WTC11 (cell line): ENCODE results near the gene CAND2. TPM values are rescaled to one million over a fixed set of nuclear protein-coding genes. Genes with fewer than 3 reads are reported as not detected.

Experiments used
- ATAC-seq: fragments of 200-7000 bp; cut with Tn5 transposase; 2 replicates; pipeline ENCODE4 v1.10.0; 2021; ENCODE audit warnings: mild to moderate bottlenecking, moderate library complexity
- CTCF ChIA-PET: fragments of 300-600 bp; sonication (Branson Sonifier 250); formaldehyde crosslinking; loops from one replicate; lab custom pipeline; 2021; ENCODE audit warnings: antibody characterized with exemption; lab: Charles Lee
- POLR2A ChIA-PET: fragments of 350-600 bp; sonication (Branson Sonifier 250); formaldehyde crosslinking; loops from one replicate; lab custom pipeline; 2021; ENCODE audit warnings: antibody characterized with exemption; lab: Charles Lee
- DNase-seq: peaks from one replicate; pipeline ENCODE4 v3.0.0; 2021; ENCODE audit warnings: low spot score
- H3K27ac Mint-ChIP-seq: 2 replicates; pipeline ENCODE4 v1.8.0; 2021; ENCODE audit warnings: mixed read lengths
- H3K27me3 Mint-ChIP-seq: 2 replicates; pipeline ENCODE4 v1.8.0; 2021; ENCODE audit warnings: low read depth, mild to moderate bottlenecking, moderate library complexity, mixed read lengths
- H3K36me3 Mint-ChIP-seq: 2 replicates; pipeline ENCODE4 v1.8.0; 2021; ENCODE audit warnings: mixed read lengths
- H3K4me1 Mint-ChIP-seq: 2 replicates; pipeline ENCODE4 v1.8.0; 2022; ENCODE audit warnings: mixed read lengths
- H3K4me3 Mint-ChIP-seq: 2 replicates; pipeline ENCODE4 v1.8.0; 2021; ENCODE audit warnings: mild to moderate bottlenecking, moderate library complexity, mixed read lengths
- H3K9me3 Mint-ChIP-seq: 2 replicates; pipeline ENCODE4 v1.8.0; 2021; ENCODE audit warnings: mixed read lengths
- AFF4 ChIP-seq: sonication (generic); formaldehyde crosslinking; IDR thresholded peaks from 2 replicates; pipeline ENCODE4 v1.8.1; 2023; ENCODE audit warnings: mild to moderate bottlenecking, missing genetic modification reagents, borderline replicate concordance
- ATF2 ChIP-seq: sonication (generic); formaldehyde crosslinking; IDR thresholded peaks from 2 replicates; pipeline ENCODE4 v1.8.1; 2022; ENCODE audit warnings: low read depth, missing genetic modification reagents, borderline replicate concordance
- CTCF ChIP-seq: fragments of 200-600 bp; IDR thresholded peaks from 2 replicates; pipeline ENCODE4 v1.8.0; 2022; ENCODE audit warnings: antibody characterized with exemption
- EMX1 ChIP-seq: fragments of 250-450 bp; sonication (Bioruptor Pico); IDR thresholded peaks from 2 replicates; pipeline ENCODE4 v1.8.0; 2021; ENCODE audit warnings: mild to moderate bottlenecking
- GRHL2 ChIP-seq: fragments of 250-450 bp; sonication (Bioruptor Pico); IDR thresholded peaks from 2 replicates; pipeline ENCODE4 v1.8.0; 2022; ENCODE audit warnings: mild to moderate bottlenecking, moderate library complexity; ENCODE audit not compliant: insufficient replicate concordance, severe bottlenecking
- IRF1 ChIP-seq: sonication (generic); formaldehyde crosslinking; IDR thresholded peaks from 2 replicates; pipeline ENCODE4 v1.8.0; 2023; ENCODE audit warnings: missing genetic modification reagents
- NFATC4 ChIP-seq: fragments of 250-450 bp; sonication (Bioruptor Pico); IDR thresholded peaks from 2 replicates; pipeline ENCODE4 v1.9.0; 2021; ENCODE audit warnings: mild to moderate bottlenecking
- NR1H2 ChIP-seq: sonication (generic); formaldehyde crosslinking; IDR thresholded peaks from 2 replicates; pipeline ENCODE4 v1.9.0; 2021; ENCODE audit warnings: mild to moderate bottlenecking, moderate library complexity, missing genetic modification reagents
- NR2C2 ChIP-seq: sonication (generic); formaldehyde crosslinking; IDR thresholded peaks from 2 replicates; pipeline ENCODE4 v1.8.0; 2022; ENCODE audit warnings: mild to moderate bottlenecking, missing genetic modification reagents
- NR3C1 ChIP-seq: sonication (generic); formaldehyde crosslinking; conservative IDR thresholded peaks from 2 replicates; pipeline ENCODE4 v1.8.1; 2023; ENCODE audit warnings: low read depth, mild to moderate bottlenecking, missing genetic modification reagents
- PRRX2 ChIP-seq: fragments of 250-450 bp; sonication (Bioruptor Pico); IDR thresholded peaks from 2 replicates; pipeline ENCODE4 v1.8.0; 2021; ENCODE audit warnings: mild to moderate bottlenecking
- RELA ChIP-seq: sonication (generic); formaldehyde crosslinking; IDR thresholded peaks from 2 replicates; pipeline ENCODE4 v1.8.1; 2022; ENCODE audit warnings: missing genetic modification reagents, mild to moderate bottlenecking, borderline replicate concordance
- STAT6 ChIP-seq: sonication (generic); formaldehyde crosslinking; conservative IDR thresholded peaks from 2 replicates; pipeline ENCODE4 v1.8.1; 2023; ENCODE audit warnings: mild to moderate bottlenecking, low read depth, missing genetic modification reagents, moderate library complexity
- ZBTB21 ChIP-seq: sonication (generic); formaldehyde crosslinking; IDR thresholded peaks from 2 replicates; pipeline ENCODE4 v1.8.1; 2023; ENCODE audit warnings: mild to moderate bottlenecking, missing genetic modification reagents, borderline replicate concordance
- ZNF121 ChIP-seq: sonication (generic); formaldehyde crosslinking; IDR thresholded peaks from 2 replicates; pipeline ENCODE4 v1.8.0; 2023; ENCODE audit warnings: missing genetic modification reagents
- ZNF317 ChIP-seq: sonication (generic); formaldehyde crosslinking; IDR thresholded peaks from 2 replicates; pipeline ENCODE4 v1.8.1; 2023; ENCODE audit warnings: low read depth, mild to moderate bottlenecking, moderate library complexity, missing genetic modification reagents, borderline replicate concordance
- ZNF416 ChIP-seq: fragments of 250-450 bp; sonication (Bioruptor Pico); IDR thresholded peaks from 2 replicates; pipeline ENCODE4 v1.9.0; 2021; ENCODE audit warnings: mild to moderate bottlenecking, inconsistent platforms
- total RNA-seq: library from RNA; stranded (reverse); gene quantifications from 3 replicates; pipeline ENCODE4 v1.2.3, GENCODE V29; 2021
- TF ChIP-seq, protein P1 (sequence below): sonication (generic); formaldehyde crosslinking; IDR thresholded peaks from 2 replicates; pipeline ENCODE4 v1.8.1; 2023; ENCODE audit warnings: mild to moderate bottlenecking, missing genetic modification reagents, moderate library complexity

Gene CAND2
- total RNA-seq, 1 experiment from 2014 or later = 15.4 TPM

DNA sequence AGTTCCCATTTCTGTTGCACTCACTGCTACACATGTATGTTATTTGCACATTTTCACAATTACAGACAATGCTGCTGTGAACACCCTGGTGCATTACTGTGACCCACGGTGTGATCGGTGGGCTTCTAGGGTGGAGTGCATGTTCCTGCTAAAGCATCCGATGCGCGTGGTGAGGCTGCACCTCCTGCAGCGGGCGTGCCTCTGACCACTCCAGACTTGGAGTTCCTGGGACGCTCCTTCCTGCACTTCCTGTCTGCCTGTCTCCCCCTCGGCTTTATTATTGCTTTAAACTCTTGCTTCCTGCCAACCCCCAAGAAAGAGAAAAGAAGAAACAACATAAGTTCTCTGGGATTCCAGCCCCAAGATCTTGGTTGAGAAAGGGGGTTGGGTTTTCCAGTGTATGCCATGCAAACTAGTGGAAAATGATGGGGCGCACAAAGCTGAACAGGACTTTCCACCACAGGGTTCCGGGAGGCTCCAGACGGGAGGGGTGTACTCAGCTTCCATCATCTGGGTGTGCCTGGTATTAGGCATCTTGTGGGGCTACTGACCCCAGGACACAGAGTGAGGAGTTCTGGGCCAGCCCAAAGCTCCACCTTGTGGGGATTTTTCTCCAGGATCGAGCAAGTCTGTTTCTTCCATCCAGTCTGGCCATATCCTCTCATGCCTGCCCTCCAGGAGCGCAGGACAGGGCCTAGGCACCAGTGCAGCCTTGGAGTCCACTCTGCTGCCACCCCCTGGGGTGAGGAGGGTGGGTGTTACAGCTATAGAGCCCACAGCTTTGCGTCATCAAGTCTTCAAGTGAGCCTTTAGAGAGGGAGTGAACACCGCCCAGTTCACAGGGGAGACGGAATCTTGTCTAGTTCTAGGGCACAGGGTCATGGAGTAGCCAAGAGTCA lies 33.7 kb downstream of the CAND2 start (continued):
- no peak for TF ChIP-seq NFATC4 (CRISPR knock-in tag)
- no peak for TF ChIP-seq ZBTB21 (CRISPR knock-in tag)
- TF ChIP-seq EMX1 (CRISPR knock-in tag) = peak; percentile 53; the same call in 1 of the 2 replicates
- TF ChIP-seq ZNF416 (CRISPR knock-in tag) = no peak
- TF ChIP-seq ZNF121 = no peak
- no peak for TF ChIP-seq IRF1 (CRISPR knock-in tag)
- peak; percentile 22; the same call in 1 of the 2 replicates for TF ChIP-seq PRRX2 (CRISPR knock-in tag)
- TF ChIP-seq NR2C2 = no peak

DNA sequence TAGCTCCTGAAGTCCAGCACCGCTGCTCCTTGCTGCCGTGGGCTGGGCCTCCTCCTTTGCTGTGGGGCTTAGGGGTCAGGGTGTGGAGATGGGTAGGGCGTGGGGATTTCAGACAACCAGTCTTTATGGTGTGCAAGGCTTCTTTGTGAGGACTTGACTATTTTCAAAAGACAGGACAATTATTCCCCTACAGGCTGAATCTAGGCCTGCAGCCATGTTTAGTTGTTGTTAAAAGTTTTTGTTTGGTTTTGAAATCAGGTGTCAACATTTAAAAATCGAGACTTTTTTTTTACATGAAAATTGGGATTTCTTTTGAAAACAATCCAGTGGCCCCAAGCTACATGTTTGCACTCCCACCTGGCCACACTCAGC lies 34.3 kb downstream of the CAND2 start:
- Mint-ChIP-seq H3K4me1 (peaks cover 52% of the 10 kb centered on the region), H3K27me3 (no peaks in the 10 kb centered on the region), H3K36me3 (peaks cover 48% of the 10 kb centered on the region), H3K4me3 (no peak overlapping the region), H3K27ac (peak overlapping the region; percentile 66; the same call in 1 of the 2 replicates), H3K9me3 (no peaks in the 10 kb centered on the region)
- POLR2A ChIA-PET = interaction anchor here (1.0 to 1.3 kb wide), 2 partner anchors 11 to 20 kb away, joined by 3 to 4 read pairs; partner anchors contain the start of gene RPL32
- ATAC-seq (no peak), DNase-seq (no peak)
- TF ChIP-seq RELA (CRISPR knock-in tag) (no peak), CTCF (0 out of 2 replicates have a peak, but pooled peaks have one; percentile 15), NR1H2 (CRISPR knock-in tag) (no peak)
- CTCF ChIA-PET = interaction anchor here (0.6 to 2.3 kb wide), 11 partner anchors 11 to 289 kb away, joined by 3 to 16 read pairs (median 4); partner anchors contain the start of gene RPL32

GRCh38 chr3:12831301-12831866 lies 34.9 kb downstream of the CAND2 start:
- no peak overlapping the region for H3K4me3 Mint-ChIP-seq
- no peak overlapping the region; the same call in 1 of the 2 replicates for H3K27ac Mint-ChIP-seq
- no peak for DNase-seq
- no peak for ATAC-seq
- POLR2A ChIA-PET = no interaction called here
- H3K27me3 Mint-ChIP-seq = no peaks in the 10 kb centered on the region
- H3K9me3 Mint-ChIP-seq = no peaks in the 10 kb centered on the region
- peaks cover 58% of the 10 kb centered on the region for H3K4me1 Mint-ChIP-seq
- CTCF ChIA-PET = interaction anchor here (0.8 to 2.3 kb wide), 6 partner anchors 10 to 60 kb away, joined by 4 to 16 read pairs (median 9); partner anchors contain the start of gene RPL32
- H3K36me3 Mint-ChIP-seq = peaks cover 54% of the 10 kb centered on the region
- TF ChIP-seq ZNF317 (CRISPR knock-in tag) = no peak
- TF ChIP-seq NR3C1 (CRISPR knock-in tag) = no peak
- TF ChIP-seq NR1H2 (CRISPR knock-in tag) = no peak
- TF ChIP-seq ZNF416 (CRISPR knock-in tag) = 0 out of 2 replicates have a peak, but pooled peaks have one; percentile 61
- TF ChIP-seq AFF4 = no peak
- TF ChIP-seq, protein P1, sequence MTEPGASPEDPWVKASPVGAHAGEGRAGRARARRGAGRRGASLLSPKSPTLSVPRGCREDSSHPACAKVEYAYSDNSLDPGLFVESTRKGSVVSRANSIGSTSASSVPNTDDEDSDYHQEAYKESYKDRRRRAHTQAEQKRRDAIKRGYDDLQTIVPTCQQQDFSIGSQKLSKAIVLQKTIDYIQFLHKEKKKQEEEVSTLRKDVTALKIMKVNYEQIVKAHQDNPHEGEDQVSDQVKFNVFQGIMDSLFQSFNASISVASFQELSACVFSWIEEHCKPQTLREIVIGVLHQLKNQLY (CRISPR knock-in tag) = no peak
- TF ChIP-seq PRRX2 (CRISPR knock-in tag) = 0 out of 2 replicates have a peak, but pooled peaks have one; percentile 48
- TF ChIP-seq GRHL2 (CRISPR knock-in tag) = no peak
- peak; percentile 86; the same call in 1 of the 2 replicates for TF ChIP-seq EMX1 (CRISPR knock-in tag)
- peak; percentile 59; the same call in 1 of the 2 replicates for TF ChIP-seq NFATC4 (CRISPR knock-in tag)
- TF ChIP-seq ATF2 (CRISPR knock-in tag) = no peak
- no peak for TF ChIP-seq STAT6 (CRISPR knock-in tag)
